Kidney glomerular epithelial cell (primary cell): ENCODE data around the gene PHAX.
"Not testable (repeated sequence)": the region's sequence is repeated elsewhere in the genome, so short reads cannot be mapped to it uniquely, and the experiment has no call there.

Source experiments
- DNase-seq: peaks from one replicate; lab custom pipeline; 2025; lab: John Stamatoyannopoulos, UW

The PHAX gene

DNA sequence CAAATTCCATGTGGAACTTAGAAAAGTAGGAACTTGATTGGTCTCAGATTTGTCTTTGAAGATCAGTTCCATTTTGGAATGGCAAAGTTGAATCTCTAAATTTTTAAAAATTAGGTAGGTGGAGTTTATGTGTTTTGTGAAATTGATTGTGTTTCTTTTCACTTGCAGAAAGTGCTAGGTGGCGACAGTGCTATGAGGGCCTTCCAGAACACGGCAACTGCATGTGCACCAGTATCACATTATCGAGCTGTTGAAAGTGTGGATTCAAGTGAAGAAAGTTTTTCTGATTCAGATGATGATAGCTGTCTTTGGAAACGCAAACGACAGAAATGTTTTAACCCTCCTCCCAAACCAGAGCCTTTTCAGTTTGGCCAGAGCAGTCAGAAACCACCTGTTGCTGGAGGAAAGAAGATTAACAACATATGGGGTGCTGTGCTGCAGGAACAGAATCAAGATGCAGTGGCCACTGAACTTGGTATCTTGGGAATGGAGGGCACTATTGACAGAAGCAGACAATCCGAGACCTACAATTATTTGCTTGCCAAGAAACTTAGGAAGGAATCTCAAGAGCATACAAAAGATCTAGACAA lies 2.8 kb downstream of the PHAX start:
- DNase-seq = no peak

DNA sequence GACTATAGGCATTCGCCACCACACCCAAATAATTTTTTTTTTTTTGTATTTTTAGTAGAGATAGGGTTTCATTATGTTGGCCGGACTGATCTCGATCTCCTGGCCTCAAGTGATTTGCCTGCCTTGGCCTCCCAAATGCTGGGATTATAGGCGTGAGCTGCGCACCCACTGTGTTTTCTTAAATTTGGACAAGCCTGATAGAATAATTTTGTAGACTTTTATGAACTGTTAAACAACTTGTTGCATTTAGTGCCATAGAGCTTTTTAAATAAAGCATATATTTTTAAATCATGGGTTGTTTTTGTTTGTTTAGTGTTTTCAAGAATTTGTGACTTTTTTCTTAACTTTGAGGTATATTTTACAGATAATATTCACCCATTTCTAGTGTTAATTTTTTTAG lies 4.8 kb downstream of the PHAX start:
- DNase-seq = no peak

DNA sequence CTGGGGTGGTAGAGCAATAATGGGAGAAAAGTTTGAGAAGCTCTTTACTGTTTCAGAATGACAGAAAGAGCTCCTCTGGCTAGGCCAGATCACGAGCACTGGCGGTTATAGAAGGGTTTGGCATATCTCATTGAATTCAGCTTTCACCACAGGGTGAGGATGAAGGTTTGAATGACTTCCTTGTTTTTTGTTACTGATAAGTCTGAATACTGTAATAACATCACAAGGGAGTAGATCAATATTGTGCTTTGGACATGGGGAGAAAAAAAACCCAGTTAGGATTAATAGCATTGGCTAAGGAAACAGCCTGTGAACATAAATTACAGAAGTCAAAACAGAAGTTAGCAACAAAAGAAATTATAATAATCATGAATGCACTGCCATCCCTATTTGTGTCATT lies 9.4 kb downstream of the PHAX start:
- DNase-seq = no peak

DNA sequence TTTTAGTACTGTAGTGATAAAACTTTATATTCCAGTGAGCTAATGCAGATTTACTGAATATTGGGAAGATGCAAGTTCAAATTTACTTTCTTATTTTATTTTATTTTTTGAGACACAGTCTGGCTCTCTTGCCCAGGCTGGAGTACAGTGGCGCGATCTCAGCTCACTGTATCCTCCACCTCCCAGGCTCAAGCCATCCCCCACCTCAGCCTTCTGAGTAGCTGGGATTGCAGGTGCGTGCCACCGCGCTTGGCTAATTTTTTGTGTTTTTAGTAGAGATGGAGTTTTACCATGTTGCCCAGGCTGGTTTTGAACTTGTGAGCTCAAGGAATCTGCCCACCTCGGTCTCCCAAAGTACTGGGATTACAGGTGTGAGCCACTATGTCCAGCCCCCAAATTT lies 9.9 kb downstream of the PHAX start:
- DNase-seq = no peak

DNA sequence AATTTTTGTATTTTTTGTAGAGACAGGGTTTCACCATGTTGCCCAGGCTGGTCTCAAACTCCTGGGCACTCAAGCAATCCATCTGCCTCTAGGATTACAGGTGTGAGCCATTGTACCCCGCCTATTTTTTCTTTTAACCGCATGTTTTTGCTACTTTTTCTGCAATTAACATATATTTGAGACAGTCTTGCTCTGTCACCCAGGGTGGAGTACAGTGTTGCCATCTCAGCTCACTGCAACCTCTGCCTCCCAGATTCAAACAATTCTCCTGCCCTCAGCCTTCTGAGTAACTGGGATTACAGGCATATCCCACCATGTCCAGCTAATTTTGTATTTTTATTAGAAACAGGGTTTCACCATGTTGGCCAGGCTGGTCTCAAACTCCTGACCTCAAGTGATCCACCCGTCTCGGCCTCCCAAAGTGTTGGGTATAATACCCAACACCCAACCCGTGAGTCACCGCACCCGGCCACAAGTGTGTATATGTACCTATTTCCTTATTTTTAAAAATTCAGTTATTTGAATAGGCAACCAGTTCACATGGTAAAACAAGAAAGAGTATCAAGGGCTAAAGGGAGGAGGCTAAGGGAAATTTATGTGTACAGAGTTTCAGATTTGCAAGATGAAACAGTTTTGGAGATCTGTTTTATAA lies 13.3 kb downstream of the PHAX start:
- no peak for DNase-seq

DNA sequence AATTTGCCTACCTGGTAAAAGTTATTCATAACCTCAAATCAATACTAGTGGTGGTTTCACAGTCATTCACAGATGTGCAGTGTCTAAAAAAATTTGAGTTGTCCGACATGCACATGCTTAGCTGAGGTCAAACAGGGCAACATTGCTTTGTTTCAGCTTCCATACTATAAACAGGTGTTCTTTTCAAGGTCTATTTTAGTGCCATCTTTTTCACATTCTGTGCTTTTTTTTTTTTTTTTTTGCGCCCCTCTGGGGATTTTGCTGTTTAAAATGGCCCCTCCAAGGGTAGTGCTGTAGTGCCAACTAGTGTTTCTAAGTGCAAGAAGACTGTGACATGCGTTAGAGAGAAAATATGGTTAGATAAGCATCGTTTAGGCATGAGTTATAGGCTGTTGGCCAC lies 14.5 kb downstream of the PHAX start:
- no peak for DNase-seq

DNA sequence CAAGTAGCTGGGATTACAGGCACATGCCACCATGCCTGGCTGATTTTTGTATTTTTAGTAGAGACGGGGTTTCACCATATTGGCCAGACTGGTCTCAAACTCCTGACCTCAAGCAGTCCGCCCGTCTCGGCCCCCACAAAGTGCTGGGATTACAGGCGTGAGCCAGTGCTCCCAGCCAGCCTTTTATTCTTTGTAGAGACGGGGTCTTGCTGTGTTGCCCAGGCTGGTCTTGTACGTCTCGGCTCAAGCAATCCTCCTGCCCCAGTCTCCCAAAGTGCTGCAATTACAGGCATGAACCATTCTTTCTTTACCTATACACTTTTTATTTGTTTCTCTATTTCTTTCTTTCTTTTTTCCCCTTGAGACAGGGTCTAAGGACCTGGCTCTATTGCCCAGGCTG lies 16.9 kb downstream of the PHAX start:
- DNase-seq = not testable (repeated sequence)

DNA sequence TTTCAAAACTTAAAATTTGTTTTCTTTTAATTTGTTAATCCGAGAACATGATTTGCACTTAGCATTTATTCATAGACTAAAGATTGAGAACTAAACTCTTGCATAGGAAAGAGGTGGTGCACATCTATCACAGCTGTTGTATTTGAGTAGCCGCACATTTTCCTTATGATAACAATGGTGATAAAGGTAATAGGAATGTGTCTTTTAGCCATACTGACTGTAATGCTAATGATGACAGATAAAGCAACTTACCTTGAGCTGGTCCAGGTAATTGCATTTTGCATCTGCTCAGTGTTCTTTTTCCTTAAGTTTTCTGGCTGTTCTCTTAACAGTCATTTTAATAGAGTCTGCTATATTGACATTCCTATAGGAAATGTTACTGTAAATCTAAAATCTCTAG lies 19.0 kb downstream of the PHAX start:
- no peak for DNase-seq

DNA sequence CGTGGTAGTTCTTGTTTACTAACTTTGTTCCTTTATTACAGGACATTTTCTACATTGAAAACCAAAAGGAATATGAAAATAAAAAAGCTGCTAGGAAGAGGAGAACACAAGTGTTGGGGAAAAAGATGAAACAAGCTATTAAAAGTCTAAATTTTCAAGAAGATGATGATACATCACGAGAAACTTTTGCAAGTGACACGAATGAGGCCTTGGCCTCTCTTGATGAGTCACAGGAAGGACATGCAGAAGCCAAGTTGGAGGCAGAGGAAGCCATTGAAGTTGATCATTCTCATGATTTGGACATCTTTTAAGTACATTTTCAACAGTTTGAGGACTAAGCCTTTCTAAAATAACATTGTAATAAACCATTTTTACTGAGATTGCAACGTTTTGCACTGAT lies 23.8 kb downstream of the PHAX start:
- DNase-seq = peak; percentile 44

DNA sequence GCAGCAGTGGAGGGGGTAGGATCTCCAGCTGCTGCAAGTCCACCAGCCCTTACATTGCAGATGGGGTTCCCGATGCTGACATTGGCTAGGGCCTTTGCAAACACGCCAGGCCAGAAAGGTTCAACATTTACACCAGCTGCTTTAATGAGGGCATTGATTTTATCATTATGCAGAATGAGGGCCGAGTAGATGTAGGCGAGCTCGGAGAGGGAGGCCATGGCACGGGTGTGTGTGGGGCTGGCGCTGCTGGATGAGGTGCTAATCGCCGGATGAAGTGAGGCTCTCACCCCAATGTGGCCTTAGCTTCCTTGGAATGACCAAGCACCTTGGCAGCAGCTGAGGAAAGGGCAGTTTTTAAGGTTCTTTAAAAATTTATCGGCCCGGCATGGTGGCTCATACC lies 27.4 kb downstream of the PHAX start:
- no peak for DNase-seq

DNA sequence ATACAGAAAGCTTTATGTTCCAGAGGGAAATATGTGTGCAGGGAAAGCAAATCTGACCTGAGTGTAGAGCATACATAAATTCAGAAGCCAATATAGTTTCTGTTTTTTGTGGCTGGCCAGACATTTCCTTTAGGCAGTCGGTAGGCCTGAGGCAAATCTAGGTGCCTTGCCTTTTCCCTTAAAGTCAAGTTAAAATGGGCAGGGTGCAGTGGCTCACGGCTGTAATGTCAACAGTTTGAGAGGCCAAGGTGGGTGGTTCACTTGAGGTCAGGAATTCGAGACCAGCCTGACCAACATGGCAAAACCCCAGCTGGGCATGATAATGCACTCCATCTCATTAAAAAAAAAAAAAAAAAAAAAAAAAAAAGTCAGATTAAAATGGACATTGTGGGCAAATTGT lies 31.2 kb downstream of the PHAX start:
- no peak for DNase-seq

DNA sequence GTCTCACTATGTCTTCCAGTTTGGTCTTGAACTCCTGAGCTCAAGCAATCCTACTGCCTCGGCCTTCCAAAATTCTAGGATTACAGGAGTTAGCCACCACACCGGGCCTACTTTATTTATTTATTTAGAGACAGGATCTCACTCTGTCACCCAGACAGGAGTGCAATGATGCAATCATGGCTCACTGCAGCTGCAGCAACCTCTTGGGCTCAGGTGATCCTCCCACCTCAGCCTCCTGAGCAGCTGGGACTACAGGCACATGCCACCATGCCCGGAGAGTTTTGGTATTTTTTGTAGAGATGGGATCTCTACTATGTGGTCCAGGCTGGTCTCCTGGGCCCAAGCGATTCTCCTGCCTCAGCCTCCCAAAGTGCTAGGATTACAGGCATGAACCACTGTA lies 32.8 kb downstream of the PHAX start:
- no peak for DNase-seq

DNA sequence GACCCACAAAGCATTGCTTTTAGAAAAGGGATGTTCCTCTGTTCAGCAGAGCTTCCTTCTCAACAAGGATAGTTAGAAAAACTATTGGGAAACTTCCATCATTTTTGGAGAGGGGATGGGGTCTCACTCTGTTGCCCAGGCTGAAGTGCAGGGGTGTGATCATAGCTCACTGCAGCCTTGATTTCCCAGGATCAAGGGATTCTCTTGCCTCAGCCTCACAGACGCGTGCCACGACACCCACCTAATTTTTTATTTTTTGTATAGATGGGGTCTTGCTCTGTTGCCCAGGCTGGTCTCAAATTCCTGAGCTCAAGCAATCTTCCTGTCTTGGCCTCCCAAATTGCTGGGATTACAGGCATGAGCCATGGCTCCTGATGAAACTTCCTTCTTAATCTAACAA lies 34.8 kb downstream of the PHAX start:
- DNase-seq = no peak

DNA sequence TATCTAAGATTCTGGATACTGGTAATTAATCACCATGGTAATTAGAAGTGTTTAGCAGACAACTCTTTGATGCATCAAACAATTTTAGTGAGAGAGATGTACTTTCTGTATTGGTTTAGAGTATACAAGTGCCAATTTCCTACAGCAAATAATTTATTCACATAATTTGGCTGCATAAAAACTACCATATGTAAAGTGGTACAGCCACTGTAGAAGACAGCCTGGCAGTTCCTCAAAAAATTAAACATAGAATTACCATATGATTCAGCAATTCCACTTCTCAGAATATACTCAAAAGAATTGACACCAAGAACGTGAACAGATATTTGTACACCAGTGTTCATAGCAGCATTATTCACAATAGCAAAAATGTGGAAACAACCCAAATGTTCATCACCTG lies 36.2 kb downstream of the PHAX start:
- no peak for DNase-seq

DNA sequence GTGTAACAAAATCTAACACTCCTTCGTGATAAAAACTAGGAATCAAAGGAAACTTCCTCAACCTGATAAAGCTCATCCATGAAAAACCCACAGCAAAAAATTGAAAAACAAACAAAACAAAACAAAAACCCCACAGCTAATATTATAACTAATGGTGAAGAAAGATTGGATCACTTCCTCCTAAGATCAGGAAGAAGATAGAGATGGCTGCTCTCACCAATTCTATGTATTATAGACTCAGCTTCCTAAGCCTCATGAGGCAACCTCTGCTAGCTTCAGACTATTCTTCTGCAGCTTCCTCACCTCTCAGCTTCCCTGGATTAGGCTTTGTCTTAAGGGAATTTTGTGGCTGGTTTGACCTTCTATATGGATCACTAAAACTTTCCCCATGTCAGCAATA lies 40.1 kb downstream of the PHAX start:
- DNase-seq = no peak

DNA sequence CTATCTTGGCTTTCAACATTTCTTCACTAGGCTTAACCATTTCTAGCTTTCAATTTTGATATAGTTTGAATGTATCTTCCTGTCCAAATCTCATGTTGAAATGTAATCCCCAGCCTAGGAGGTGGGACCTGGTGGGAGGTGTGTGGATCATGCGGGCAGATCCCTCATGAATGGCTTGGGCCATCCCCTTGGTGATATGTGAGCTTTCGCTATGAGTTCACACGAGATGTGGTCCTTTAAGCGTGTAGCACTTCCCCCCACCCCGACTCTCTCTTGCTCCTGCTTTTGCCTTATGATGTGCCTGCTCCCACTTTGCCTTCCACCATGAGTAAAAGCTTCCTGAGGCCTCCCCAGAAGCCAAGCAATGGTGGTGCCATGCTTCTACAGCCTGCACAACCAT lies 40.6 kb downstream of the PHAX start:
- no peak for DNase-seq

DNA sequence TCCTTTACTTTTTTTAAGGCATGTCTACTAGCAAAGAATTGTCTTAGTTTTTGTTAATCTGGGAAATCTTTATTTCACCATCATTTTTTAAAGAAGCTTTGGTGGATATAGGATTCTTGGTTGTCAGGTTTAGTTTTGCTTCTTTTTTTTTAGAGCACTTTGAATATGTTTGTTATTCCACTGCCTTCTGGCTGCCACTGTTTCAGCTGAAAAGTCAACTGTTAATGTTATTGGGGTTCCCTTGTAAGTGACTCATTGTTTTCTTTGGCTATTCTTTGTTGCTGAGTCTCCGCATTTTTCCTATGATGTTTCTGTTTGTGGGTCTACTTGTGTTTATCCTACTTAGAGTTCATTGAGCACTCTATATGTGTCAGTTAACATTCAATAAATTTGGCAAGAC lies 44.4 kb downstream of the PHAX start:
- no peak for DNase-seq

DNA sequence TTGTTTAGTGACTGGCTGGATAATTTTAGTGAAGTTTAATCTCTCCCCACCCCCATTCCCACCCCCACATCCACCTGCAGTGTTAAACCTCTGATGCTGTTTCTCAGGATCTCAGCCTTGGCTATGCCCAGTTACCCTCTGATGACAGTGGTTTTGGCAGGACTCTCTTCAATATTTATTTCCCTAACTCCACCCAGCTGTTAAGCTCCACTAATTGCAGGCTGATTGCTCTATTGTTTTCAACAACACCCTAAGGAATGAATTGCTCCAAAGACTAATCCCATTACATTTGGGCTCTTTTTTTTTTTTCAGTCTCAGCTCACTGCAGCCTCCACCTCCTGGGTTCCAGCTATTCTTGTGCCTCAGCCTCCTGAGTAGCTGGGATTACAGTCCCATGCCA lies 46.3 kb downstream of the PHAX start:
- DNase-seq = no peak

DNA sequence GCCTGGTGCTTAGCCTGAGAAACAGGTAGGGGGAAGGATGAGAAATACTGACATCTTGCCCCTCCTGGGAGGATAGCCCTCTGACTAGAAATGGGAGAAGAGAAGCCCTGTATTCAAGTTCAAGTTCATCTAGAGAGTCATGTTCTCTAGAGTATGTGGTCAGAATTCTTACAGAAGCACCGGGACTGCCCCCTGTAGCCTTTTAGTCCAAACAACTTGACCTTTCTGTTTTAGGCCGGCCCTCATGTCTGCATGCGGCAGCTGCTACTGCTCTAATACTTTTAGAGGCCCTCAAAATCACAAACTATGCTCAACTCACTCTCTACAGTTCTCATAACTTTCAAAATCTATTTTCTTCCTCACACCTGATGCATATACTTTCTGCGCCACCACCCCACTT lies 47.7 kb downstream of the PHAX start:
- no peak for DNase-seq

DNA sequence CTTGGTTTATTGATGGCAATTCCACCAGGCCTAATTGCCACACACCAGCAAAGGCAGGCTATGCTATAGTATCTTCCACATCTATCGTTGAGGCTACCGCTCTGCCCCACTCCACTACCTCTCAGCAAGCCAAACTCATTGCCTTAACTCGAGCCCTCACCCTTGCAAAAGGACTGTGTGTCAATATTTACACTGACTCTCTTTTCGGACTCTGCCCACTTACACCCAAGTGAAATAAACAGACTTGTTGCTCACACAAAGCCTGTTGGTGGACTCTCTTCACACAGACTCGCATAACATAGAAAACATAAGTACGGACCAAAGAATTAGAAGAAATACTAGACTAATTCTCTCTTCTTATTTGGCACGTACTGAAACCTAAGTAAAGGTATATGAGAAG lies 48.3 kb downstream of the PHAX start:
- not testable (repeated sequence) for DNase-seq

DNA sequence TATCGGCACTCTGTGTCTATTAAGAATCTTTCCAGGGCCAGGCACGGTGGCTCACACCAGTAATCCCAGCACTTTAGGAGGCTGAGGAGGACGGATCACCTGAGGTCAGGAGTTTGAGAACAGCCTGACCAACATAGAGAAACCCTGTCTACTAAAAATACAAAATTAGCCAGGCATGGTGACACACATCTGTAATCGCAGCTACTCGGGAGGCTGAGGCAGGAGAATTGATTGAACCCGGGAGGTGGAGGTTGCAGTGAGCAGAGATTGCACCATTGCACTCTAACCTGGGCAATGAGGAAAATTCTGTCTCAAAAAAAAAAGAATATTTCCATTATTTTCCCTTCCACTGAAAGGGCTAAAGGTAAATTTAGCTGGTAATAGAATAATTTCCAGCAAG lies 49.0 kb downstream of the PHAX start:
- DNase-seq = not testable (repeated sequence)

DNA sequence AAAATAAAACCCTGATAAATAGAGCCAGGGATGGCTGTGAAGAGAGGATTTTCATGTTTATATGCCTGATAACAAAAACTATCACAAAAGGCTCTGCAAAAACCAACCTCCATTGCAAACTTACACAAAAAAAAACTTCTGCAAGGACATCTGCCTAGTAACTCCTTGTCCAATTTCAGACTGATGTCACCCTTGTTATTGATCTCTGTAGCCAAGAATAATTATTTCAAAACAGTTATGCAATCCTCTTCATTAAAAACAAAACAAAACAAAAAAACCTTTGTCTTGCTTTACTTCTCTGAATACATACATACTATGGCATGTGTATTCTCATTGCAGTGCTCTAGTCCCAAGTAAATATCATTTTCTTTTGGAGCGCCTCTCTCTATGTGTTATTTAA lies 49.7 kb downstream of the PHAX start:
- no peak for DNase-seq

DNA sequence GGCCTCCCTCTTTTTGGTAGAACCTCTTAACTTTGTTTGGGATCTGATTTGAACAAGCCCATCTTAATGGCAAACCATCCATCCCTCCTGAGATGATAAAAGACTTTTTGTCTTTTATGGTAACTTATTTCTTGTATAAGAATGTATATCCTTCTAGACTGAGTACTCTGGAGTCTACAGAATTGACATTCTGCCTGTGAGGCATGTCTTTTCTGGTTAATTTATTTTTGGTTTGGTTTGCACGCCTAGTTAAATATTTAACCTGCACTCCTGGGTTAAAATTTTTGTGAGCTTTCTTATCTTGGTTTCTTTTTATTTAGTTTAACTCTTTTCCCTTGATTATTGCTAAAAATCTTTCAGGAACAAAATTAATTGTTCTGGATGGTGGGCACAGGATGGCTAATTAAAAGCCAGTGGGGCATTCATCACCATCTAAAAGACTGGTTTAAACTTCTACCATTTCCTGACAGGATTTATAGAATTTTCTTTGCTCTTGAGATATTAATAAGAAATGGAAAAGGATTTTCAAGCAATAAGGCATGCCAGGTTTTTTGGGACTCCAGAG lies 50.3 kb downstream of the PHAX start:
- no peak for DNase-seq

DNA sequence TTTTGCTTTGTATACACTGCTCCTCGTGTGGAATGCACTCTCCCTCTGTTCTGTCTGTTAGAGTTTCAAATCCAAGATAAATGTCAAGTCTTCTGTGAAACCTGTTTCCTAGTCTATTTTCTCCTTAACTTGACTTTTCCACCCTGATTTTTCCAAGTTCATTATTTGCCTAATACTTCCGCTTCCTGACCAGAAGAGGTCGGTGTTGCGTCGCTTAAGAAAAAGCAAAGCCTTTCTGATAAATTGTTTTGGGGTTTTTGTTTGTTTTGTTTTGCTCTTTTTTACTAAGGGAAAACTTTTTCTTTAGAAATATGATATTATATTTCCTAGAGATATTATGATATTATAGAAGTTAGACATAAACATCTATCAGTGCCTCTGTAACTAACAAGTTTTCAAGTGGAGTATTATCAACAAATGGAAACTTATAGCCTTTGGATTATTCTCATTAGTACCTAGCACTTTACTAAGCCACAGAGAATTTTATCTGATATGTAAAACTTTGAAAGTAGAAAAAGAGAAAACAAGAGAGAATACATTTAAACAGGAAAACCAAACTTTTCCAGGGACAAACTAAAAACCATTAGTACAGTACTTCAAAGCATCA lies 55.8 kb downstream of the PHAX start:
- DNase-seq = peak; percentile 33
